GM18498 (cell line): Measurements from ENCODE around the gene NT5DC3.

Experiments
- ATAC-seq: cut with Tn5 transposase; IDR thresholded peaks from one replicate; pipeline ENCODE4 v1.9.1; 2021; ENCODE audit warnings: mild to moderate bottlenecking, moderate library complexity; ENCODE audit not compliant: unreplicated experiment

Gene NT5DC3

DNA sequence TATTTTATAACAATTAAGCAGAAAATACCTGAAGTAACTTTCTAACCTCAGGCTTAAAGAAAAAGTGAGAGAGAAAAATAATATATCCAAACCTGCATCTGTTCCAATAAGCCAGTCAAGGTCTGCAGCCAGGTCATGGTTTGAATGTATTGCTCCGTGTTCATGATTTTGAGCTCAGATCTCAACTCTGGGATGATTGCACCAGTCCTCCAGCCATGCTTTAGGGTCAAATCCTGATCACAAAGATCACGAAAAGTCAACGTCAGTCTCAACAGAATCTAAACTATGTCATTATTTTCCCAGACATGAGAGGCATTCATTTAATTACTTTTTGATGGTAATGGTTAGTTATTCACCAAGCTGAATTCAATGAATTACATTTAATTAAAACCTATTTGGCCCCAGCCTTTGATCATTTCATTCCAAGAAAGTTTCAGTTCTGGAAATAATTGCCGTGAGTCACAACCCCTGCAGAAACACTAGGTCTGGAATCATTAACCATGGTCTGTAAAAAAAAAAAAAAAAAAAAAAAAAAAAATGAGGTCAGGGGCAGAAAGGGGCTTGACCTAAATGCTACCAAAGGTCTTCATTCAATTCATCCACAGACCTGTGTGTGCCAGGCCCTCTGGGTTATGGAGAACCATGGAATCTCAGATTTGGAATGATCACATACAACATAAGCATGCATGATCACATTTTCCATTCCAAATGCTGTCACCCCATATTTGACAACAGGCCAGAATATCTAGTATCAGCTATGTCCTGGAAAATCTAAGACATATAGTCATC lies 55.6 kb downstream of the NT5DC3 start:
- no peak for ATAC-seq

DNA sequence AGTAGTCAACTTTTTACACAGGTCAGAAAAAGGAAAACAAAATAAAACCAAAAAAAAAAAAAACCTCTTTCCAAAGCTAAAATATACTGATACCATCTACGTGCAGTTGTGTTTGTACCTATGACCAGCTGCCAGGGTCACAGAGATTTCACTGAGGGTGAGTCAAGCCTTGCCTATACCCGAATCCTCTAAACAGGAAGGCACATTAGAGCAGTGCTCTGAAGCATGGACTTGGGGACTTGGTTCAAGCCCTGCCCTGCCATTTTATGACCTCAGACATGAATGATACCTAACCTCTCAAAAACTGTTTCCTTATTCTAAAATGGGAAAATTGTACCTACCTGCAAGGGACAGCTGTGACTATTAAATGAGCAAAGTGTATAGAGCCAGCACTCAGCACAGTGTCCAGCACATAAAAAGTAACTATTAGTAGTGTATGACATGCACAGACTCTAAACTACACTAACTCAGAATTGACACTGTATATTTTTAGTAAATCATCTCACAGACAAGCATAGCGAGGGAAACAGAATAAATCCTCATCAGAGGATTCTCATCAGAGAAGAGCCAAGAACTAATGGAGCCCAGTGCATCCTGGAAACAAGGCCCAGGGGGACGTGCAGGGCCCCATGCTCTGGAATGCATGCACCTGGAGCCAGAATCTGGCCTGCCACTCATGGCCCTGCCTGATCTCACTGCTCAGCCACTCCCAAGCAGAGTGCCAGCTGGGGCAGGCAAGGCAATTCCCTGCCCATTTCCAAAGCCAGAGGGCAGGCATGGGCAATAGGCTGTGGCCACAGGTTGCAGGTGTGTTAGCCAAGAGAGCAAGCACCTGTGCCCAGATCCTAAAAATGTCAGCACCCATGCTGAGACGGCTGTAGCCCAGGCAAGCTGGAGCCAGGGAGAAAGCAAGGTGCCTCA lies 57.0 kb downstream of the NT5DC3 start:
- ATAC-seq = no peak

GRCh38 chr12:103782399-103782798 lies 58.6 kb downstream of the NT5DC3 start:
- no peak for ATAC-seq

GRCh38 chr12:103780992-103781391 lies 60.0 kb downstream of the NT5DC3 start:
- no peak for ATAC-seq

GRCh38 chr12:103780093-103780440 lies 61.0 kb downstream of the NT5DC3 start:
- no peak for ATAC-seq

DNA sequence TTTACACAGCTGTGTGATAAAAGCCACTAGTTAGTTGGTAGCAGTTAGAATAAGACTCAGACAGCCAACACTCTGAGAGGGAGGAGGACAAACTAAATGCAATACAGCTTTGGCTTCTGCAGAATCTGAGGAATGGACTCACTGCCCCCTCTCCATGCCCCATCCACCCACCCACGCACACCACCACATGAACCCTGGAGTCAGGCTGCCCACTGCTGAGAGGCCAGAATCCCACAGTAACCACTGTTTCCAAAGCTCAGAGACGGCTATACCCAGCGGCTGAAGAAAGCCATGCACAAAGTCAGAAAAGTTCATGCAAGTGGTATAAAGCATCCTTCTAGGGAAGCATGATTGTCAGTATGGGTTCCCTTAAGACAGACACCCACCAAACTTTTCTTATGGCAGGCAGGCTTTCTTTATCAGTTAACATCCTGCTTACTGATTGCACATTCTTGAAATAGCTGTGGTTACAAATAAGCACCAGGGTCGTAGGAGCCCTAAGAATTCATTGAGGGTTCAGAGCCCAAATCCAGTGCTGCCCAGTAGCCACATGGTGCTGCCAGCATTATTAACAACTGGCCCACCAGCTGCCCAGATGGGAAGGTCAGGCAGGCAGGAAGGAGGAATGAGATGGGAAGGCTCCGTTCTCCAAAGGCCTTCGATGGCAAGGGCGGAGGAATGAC lies 61.5 kb downstream of the NT5DC3 start:
- no peak for ATAC-seq

DNA sequence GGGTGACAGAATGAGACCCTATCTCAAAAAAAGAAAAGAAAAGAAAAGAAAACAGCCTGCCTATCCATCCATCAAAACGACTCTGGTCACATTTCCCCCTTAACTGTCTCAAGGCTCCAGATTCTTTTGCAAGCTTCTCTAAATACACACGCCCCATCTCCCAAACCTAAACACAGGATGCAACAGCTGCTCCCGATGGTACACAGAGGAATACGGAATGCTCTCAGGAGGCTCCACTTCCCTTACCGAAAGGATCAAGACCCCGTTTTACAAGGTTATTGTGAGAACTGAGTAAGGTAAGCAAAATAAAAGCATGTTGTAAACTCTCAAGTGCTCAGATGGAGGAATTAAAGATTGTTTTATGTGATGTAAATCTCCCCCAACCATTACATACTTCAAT lies 62.3 kb downstream of the NT5DC3 start:
- ATAC-seq = no peak

- no peak for ATAC-seq
These were observed 66.0 kb downstream of the NT5DC3 start for GRCh38 chr12:103774977-103775560.

GRCh38 chr12:103773109-103773910 lies 67.7 kb downstream of the NT5DC3 start:
- ATAC-seq = no peak

GRCh38 chr12:103772367-103773108 lies 68.5 kb downstream of the NT5DC3 start:
- ATAC-seq = no peak

DNA sequence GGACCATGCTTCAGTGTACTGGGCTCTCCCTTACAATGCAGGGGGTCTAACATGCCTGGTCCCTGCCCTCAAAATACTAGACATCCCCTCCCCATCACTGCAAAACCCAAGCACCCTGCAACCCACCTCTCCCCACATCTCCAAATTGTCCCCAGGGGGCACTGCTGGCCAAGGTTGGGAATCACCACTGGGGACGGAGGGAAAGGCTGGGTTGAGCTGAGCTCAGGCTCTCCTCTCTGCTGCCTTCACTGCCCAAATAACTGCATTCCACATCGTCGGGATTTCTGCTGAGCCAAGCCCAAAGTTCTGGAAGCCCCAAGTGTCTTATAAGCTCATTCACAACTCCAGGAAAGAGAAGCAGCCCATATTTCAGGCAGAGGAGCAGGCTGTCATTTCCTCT lies 69.6 kb downstream of the NT5DC3 start:
- ATAC-seq = no peak

GRCh38 chr12:103769240-103769945 lies 71.6 kb downstream of the NT5DC3 start:
- no peak for ATAC-seq

DNA sequence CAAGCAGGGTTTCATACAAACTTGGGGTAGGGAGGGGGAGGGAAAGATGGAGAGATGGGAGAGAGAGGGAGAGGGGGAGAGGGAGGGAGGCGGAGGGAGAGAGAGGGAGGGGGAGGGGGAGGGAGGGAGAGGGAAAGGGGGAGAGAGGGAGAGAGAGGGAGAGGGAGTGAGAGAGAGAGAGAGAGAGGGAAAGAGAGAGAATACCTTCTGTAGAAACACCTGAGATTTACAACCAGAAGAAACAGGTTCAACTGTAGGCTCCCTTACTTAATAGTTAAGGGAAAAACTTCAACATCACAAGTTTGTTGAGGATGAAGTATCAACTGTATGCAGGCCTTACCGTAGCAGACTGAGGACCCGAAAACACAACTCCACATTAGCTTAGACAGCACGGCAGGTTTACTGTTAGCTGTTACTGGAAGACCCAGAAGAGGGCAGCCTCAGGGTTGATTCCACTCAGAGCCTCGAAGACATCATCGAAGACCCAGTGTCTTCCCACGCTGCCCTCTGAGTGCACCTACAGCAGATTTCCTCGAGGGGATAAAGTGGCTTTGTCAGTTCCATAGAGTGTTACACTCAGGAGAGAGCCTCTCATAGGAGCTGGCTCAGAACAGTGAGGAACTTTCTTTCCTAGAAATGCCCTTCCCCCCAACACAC lies 72.4 kb downstream of the NT5DC3 start:
- ATAC-seq = no peak

DNA sequence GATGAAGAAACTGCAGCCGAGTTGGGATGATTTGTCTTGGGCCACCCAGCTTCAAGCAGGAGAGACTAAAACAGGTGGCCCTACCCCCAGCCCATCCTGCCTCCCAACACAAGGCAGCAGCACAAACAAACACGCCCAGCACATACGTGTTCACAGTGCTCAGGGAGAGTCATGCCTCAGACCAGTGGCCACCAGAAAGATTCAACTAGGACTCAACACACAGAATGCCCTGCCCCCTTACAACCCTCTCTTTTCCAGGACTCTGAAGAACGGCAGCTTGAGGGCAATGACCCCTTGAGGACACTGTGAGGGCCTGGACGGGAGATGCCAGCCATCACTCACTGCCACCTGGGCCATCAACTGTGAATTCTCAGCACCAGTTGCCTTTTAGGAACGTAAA lies 75.0 kb downstream of the NT5DC3 start:
- ATAC-seq = no peak

GRCh38 chr12:103765322-103765721 lies 75.7 kb downstream of the NT5DC3 start:
- no peak for ATAC-seq

DNA sequence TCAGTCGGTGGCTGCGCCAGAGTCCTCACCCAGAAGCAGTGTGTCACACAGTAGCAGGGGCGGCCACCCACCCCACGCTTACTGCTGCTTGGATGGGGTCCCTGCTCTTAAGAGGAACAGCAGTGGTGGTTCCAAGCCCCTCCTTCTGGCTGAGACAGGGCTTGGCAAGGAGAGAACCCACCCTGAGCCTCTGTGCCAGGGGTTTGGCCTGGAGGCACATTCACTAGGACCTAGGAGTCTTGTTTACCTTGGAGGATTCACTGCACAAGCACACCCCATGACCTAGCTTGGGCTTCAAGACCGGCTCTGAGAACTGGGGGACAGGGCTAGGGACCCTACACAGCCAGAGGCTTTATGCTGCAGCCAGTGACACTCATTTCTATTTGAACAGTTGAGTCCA lies 78.6 kb downstream of the NT5DC3 start:
- ATAC-seq = no peak

DNA sequence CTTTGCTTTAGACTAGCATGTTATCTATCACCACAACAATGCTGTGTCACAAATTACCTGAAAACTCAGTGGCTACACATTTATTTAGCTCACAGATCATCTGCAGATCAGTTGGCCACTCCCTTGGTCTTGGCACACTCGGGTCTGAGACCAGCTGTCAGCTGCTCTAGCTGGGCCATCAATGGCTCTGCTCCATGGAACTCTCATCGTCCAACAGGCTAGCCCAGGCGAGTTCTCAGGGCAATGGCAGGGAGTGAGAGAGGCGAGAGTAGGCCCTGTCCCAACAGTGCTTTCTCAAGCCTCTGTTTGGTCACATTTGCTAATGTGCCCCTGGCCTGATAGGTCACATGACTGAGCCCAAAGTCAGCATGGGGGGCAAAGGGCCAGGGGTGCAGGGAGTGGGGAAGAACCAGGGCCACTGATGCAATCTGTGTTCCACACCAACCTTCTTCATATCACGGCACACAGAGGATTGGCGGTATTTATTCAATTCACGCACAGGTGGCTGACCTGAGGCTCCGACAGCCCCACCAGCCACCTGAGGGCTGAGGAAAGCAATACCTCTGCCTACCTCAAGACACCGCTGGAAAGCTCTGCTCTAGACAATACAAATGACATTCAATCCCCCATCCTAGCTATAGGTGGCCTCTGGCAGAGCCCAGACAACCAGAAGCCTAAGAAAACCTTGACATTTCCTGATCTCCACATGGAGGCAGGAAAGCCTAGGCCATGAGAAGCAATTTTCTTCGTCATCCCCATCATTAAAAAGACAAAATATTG lies 82.5 kb downstream of the NT5DC3 start:
- no peak for ATAC-seq

DNA sequence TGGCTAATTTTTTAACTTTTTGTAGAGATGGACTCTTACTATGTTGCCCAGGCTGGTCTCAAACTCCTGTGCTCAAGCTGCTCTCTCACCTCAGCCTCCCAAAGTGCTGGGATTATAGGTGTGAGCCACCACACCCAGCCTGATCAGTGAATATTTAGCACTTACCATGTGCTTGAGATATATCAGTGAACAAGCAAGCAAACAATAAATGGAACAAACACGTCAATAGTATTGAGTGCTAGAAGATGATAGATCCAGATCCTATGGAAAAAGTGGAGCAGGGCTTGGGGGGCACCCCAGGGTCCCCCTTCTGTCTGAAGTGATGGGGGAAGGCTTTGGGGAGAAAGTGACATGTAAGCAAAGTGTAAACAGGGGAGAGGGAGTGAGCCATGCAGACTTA lies 83.8 kb downstream of the NT5DC3 start:
- no peak for ATAC-seq
